Activated CD8-positive, alpha-beta memory T cell treated with anti-CD3 and anti-CD28 coated beads, Interleukin-2, amount 50 U/mL, for 4 hours (primary cell): Measurements from ENCODE around the gene SPTLC1.
"Not testable (repeated sequence)": the region's sequence is repeated elsewhere in the genome, so short reads cannot be mapped to it uniquely, and the experiment has no call there.

Experiments used
- DNase-seq: peaks from one replicate; pipeline ENCODE4 v3.0.0-alpha.2; 2020

SPTLC1 gene

GRCh38 chr9:92140074-92140753 is 25.0 kb upstream of the SPTLC1 start:
- DNase-seq: peak; percentile 71

- not testable (repeated sequence) for DNase-seq
Measured at GRCh38 chr9:92138960-92139540, 23.8 kb upstream of the SPTLC1 start.

- peak; percentile 72 for DNase-seq
Measured at GRCh38 chr9:92138157-92138959, 23.1 kb upstream of the SPTLC1 start.

- DNase-seq: no peak
Measured at GRCh38 chr9:92136184-92136858, 21.1 kb upstream of the SPTLC1 start.

- no peak for DNase-seq
Measured at GRCh38 chr9:92135576-92135975, 20.4 kb upstream of the SPTLC1 start.

GRCh38 chr9:92133949-92134604 is 18.9 kb upstream of the SPTLC1 start:
- peak; percentile 73 for DNase-seq

- not testable (repeated sequence) for DNase-seq
Measured at GRCh38 chr9:92132913-92133312, 17.7 kb upstream of the SPTLC1 start.

- no peak for DNase-seq
Measured at GRCh38 chr9:92132501-92132900, 17.3 kb upstream of the SPTLC1 start.

GRCh38 chr9:92122800-92123199 is 7.6 kb upstream of the SPTLC1 start:
- no peak for DNase-seq

GRCh38 chr9:92122061-92122460 is 6.8 kb upstream of the SPTLC1 start:
- no peak for DNase-seq

GRCh38 chr9:92121265-92121664 is 6.1 kb upstream of the SPTLC1 start:
- DNase-seq: no peak

GRCh38 chr9:92120138-92120537 is 4.9 kb upstream of the SPTLC1 start:
- DNase-seq: no peak

GRCh38 chr9:92119586-92119985 is 4.4 kb upstream of the SPTLC1 start:
- DNase-seq: no peak

- DNase-seq: no peak
Measured at GRCh38 chr9:92108122-92108521, 7.1 kb downstream of the SPTLC1 start.

- not testable (repeated sequence) for DNase-seq
Measured at GRCh38 chr9:92105446-92106225, 9.6 kb downstream of the SPTLC1 start.

- not testable (repeated sequence) for DNase-seq
Measured at GRCh38 chr9:92103601-92104000, 11.6 kb downstream of the SPTLC1 start.

- DNase-seq: no peak
Measured at GRCh38 chr9:92100237-92100911, 14.8 kb downstream of the SPTLC1 start.

- DNase-seq: no peak
Measured at GRCh38 chr9:92098638-92099037, 16.6 kb downstream of the SPTLC1 start.

GRCh38 chr9:92097997-92098482 is 17.2 kb downstream of the SPTLC1 start:
- DNase-seq: peak; percentile 65

- no peak for DNase-seq
Measured at GRCh38 chr9:92095236-92095635, 20.0 kb downstream of the SPTLC1 start.

GRCh38 chr9:92094655-92095054 is 20.6 kb downstream of the SPTLC1 start:
- peak; percentile 34 for DNase-seq
